GM18907 (cell line): ENCODE data around the gene REG4.
"Not testable (repeated sequence)": the region's sequence is repeated elsewhere in the genome, so short reads cannot be mapped to it uniquely, and the experiment has no call there.

Source experiments
- ATAC-seq: cut with Tn5 transposase; IDR thresholded peaks from one replicate; pipeline ENCODE4 v1.9.1; 2021; ENCODE audit warnings: mild to moderate bottlenecking, moderate library complexity; ENCODE audit not compliant: unreplicated experiment

Gene REG4

DNA sequence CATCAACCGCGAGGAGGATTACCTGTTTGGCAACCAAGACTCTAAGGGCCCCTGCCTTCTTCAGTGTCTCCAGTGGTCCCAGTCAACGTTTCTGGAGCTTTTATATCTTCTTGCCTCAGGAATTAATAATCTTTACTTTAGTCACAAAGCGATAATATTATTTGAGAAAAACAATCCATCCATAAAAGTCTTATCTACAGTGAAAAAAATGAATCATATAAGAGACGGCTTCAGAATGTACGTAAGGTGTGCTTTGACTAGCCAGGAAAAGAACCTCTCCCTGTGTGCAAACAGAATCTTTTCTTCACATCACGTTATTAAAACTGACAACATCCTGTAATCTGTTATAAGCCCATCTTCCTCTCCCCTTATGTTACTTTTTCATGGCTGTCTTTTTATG is at the start of gene REG4:
TSS of gene REG4 (minus strand) at position 74 of the 400 bp plus-strand sequence. CDS start 2,691 bp downstream, outside the sequence.
- ATAC-seq = no peak

DNA sequence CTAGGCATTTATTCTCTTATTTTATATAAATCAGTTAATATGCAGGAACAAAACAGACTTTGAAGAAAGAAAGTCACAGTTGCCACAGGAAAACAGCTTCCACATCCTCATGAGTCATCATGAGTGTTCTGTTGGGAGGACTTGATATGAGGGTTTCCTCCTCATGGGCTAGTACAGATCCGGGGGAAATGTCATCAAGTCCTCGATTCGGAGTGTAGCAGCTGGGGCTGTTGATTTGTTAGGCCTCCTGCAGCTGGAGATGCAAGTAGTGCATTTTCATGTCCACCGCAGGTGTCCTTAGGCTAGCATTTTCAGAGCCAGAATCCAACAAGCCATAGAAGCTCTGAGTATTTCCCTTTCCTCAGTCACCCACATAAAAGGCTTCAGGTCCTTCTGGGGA is 48.4 kb upstream of the REG4 start:
- no peak for ATAC-seq

GRCh38 chr1:119858556-119859214 is 47.4 kb upstream of the REG4 start:
- not testable (repeated sequence) for ATAC-seq

- ATAC-seq = no peak
Measured at GRCh38 chr1:119858126-119858525, 46.9 kb upstream of the REG4 start.

DNA sequence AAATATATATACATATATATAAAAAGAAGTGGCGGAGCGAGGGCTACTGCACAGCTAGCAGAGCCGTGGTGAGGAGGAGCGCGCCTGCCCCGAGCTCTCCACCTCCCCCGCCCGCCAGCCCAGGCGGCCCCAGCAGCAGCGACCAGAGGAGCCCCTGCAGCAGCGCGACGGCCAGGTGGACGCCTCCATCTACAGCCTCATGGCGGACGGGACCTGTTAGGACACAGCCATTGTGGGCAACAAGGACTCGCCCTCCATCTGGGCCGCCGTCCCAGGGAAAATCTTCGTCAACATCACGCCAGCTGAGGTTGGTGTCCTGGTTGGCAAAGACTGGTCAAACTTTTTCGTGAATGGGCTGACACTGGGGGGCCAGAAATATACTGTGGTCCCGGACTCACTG is 41.9 kb upstream of the REG4 start:
- ATAC-seq = no peak

DNA sequence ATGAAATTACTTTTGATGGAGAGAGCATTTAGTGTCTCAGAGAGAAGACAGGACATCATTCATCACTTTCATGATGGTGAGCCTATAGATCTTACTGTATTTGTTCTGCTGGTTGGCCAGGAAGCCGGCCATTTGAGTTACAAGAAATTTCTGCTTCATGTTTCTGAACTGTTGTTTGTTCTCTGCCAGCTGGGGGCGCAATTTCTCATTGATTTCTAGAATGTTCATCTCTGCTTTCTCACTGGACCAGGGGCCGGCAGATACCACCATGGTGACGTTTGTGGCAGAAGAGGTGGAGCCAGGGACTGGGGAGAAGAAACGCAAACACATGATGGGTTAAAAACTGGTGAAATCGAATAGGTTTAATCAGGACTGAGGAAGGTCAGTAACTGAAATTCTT is 32.9 kb upstream of the REG4 start:
- ATAC-seq = not testable (repeated sequence)

DNA sequence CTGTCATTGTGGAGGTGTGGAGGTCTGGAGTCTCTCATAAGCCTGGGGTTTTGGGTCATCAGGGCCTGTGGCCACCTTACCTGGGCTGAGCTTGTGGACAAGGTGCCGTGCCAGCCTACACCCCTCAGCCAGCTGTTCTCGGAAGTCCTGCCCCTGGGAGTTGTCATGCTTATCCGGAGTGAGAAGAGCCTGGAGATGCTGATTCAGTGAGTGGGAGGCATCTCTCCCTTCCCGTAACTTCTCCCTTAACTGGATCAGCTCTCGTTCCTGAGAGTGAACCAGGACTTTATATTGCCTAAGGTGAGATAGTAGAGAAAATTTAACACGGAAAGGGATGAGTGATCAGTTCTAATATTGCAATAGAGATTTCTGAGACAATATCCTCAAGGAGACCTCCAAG is 30.0 kb upstream of the REG4 start:
- no peak for ATAC-seq

- ATAC-seq = no peak
Measured at GRCh38 chr1:119840745-119841144, 29.5 kb upstream of the REG4 start.

DNA sequence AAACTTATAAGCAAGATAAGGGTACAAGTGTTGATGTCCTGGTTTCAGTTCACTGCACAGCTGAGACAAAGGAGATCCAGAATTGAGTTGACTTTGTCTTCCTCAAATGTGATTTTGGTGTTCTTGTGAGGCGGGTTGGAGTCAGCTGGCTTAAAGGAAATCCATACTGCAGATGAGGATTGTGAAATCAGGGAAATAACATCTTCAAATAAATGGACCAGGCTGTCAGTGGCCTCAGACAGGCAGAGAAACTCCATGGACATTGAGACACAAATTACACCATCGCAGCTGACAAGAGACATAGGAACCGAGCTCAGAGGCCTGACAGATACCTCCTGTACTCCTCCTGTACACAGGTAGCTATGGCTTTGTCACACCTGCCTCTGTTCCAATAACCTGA is 27.0 kb upstream of the REG4 start:
- ATAC-seq = no peak

- ATAC-seq = no peak
Measured at GRCh38 chr1:119834990-119835389, 23.7 kb upstream of the REG4 start.

- ATAC-seq = no peak
Measured at GRCh38 chr1:119831027-119831426, 19.8 kb upstream of the REG4 start.

- no peak for ATAC-seq
Measured at GRCh38 chr1:119829625-119830024, 18.4 kb upstream of the REG4 start.

DNA sequence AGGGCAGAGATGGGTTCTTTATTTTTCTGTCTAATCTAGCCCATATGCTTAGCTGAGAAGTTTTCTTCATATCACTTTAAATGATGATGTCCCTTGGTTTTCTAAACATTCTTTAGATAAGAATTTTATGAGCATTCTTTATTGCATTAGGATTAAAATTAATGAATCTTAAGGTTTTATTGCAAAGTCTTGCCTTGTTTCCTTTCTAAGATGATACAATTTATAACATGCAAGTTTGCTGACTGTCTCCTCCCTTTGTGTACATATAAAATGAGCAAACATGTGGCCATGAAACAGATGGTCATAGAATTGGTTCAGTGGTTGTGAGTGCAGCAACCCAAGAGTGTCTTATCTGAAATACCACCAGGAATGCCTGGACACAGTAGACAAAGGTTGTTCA is 17.7 kb upstream of the REG4 start:
- not testable (repeated sequence) for ATAC-seq

DNA sequence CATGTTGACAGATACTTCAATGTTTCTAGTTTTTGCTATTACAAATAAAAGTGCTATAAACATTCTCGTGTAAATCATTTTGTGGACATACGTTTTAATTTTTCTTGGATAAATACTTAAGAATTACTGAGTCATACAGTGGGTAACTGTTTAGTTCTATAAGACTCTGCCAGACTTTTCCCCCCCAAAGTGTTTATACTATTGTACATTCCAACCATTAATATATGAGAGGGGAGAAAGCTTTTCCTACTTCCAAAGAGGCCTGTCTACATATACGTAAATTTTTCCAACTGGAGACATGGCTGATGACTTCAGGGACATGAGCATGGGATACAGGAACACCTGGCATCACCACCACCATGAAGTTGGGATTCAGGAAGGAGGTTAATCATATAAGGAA is 17.0 kb upstream of the REG4 start:
- no peak for ATAC-seq

- ATAC-seq = no peak
Measured at GRCh38 chr1:119827010-119827409, 15.8 kb upstream of the REG4 start.

GRCh38 chr1:119822406-119822805 is 11.1 kb upstream of the REG4 start:
- ATAC-seq = no peak

DNA sequence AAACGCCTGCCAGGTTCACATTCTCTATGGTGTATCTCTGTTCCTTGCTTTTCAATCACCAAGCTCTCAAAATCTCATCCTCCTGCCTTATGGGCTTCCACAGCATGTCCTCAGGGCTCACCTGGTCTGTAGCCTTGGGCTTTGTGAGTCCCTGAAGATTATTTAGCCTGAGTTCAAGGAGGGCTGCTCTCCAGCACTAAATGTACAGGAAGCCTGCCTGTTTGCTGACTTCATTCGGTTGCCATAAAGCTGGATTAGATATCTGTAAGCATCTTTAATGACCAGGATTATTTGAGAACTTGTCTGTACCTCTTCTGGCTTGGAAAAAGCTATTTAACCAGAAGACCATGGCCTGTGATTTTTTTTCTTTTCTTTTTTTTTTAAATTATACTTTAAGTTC is 6.9 kb upstream of the REG4 start:
- no peak for ATAC-seq

DNA sequence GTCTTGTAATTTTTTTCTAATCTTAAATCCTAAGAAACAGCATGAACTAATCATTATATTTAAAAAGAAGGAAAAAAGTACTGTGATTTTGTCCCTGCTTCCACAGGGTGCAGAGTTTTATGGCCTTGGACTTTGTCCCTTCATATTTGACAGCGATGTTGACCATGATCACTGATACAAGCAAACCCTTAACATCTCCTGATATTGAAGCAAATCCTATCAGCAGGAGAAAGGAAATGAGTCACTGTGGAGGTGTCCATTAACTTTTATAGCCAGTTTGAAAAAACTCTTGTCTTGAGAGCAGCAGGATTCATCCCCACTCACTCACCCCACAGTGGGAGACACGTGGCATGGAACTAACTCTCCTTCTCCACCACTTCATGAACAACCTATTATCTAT is 5.1 kb upstream of the REG4 start:
- no peak for ATAC-seq

DNA sequence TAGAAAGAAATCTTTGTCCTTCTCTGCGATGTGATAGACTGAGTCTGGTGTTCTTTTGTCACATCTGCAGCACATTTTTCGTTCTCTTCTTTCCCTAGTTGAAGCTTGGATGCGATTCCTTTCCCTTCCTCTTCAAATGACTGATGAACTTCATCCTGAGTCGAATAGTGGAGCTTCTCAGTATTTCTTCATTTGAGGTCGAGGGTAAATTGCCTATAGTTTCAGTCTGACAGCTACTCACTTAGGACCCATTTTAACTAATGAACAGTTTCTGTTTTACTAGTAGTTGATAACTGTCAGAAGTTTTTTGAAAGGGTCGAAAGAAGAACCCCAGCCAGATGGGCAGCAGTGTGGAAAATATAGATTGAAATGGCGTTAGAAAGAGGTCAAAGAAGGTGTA is 4.7 kb upstream of the REG4 start:
- ATAC-seq = no peak

DNA sequence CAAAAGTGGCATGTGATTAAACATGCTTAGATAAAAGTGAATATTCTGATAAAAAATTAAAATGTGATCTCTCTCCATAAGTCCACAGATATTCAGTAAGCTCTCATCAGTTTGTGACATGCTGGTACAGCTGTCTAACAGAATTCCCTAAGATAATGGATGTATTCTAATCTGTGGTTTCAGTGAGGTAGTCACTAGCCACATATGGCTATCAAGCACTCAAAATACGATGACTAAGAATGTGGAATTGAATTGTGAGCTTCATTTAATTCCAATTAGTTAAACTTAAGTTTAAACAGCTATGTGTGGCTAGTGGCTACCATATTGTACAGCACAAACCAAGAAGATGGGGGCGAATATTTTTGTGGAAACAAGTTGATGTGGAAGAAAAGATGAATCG is 4.1 kb upstream of the REG4 start:
- no peak for ATAC-seq

- no peak for ATAC-seq
Measured at GRCh38 chr1:119814288-119814687, 3.0 kb upstream of the REG4 start.

DNA sequence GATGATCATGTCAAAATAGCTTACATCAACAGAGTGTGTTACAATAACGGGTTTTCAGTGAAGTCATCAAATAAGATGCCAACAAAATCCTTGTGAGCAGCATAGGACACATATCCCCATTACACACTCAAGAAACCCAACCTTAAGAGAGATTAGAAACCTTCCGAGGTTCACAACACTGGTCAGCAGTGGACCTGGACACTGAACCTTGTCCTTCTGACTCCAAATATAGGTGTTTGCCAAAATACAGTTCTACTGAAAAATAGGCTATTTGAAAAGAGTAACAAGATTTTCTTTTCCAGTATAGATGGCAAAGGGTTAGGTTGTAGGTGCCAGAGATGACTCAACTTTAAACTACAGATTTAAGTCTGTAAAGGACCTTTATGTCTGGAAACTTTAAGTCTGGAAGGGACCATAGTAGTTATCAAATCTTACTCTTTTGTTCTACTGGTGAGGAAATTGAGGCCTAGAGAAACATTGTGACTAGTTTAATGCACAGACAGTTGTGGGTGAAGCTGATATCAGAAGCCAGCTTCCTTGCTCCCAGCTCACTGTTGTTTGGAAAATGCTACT is 811 bp upstream of the REG4 start:
- no peak for ATAC-seq

DNA sequence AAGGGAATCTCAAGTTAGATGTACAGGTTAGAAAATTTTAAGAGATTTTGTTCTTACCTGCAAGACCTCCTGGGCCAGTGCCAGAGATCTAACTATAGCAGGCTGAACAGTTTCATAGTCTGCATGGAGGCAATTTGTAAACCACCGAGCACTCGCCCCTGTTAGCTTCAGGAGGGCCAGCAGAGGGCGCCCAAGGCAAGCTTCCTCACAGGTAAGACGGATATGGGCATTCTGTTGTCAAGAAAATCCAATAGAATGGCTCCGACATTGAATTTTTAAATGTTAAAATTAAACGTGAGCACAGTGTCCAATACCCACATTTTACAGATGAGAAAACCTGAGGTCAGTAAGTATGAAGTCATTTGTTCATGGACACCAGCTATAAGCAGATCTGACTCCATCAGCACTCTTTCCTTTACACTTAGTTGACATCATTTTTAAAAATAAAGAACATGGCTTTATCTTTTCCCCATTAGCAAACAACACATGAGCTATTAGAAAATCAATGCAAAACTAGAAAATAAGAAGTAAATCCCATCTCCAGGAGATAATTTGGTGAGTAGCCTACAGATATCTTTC is 2.2 kb downstream of the REG4 start:
- ATAC-seq = peak; percentile 80
